Stimulated activated CD4-positive, alpha-beta T cell treated with anti-CD3 and anti-CD28 coated beads, Interleukin-4, amount 100 ng/mL, for 1 hour (primary cell): ENCODE measurements around the gene LPCAT3.

Experiments
- DNase-seq: peaks from one replicate; pipeline ENCODE4 v3.0.0-alpha.2; 2020

The LPCAT3 gene

DNA sequence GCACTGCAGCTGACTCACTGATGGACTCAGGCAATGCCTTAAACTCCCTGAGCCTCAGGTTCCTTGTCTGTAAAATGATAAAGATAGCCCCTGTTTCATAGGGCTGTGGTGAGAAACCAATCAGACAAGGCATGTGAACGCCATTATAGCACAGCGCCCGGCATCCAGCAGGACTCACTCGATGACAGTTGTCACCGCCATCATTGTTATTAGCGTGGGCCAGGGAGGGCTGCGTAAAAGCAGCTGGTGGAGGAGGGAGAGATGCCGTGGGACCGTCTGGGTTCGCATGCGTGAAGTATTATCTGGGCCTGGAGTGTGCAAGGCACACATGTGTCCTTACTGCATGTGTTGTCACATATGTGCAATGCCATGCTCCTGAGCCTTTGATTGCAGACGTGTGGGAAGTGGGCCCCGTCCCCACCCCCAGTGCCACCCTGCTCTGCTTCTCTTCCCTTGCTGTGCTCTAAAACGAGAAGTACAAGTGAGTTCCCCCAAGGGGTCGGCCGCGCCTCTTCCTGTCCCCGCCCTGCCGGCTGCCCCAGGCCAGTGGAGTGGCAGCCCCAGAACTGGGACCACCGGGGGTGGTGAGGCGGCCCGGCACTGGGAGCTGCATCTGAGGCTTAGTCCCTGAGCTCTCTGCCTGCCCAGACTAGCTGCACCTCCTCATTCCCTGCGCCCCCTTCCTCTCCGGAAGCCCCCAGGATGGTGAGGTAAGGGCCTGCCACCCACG is 67.3 kb downstream of the LPCAT3 start, which contains the start of gene PTPN6:
PTPN6 (plus strand) TSS at position 546 of the 730 bp plus-strand sequence; CDS start at position 703, 157 bp downstream.
- DNase-seq = peak; percentile 69

DNA sequence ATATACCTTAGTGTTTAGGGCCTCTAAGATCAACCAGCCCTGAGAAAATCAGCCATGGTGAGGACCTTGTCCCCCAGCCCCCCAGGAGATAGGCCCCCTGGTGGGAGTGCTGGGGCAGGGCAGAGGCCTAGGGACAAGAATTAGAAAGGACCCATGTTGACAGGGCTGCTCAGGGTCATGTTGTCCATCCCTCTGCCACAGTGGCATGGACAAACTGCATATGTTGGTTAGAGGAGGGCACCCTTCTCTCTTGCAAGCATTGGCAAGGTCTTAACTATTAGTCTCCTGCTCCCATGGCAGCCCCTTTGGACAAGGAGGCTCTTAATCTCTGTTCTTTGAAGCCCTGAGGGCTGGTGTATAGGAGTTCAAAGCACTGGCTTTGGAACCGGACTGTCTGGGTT is 67.9 kb downstream of the LPCAT3 start:
- DNase-seq = no peak

DNA sequence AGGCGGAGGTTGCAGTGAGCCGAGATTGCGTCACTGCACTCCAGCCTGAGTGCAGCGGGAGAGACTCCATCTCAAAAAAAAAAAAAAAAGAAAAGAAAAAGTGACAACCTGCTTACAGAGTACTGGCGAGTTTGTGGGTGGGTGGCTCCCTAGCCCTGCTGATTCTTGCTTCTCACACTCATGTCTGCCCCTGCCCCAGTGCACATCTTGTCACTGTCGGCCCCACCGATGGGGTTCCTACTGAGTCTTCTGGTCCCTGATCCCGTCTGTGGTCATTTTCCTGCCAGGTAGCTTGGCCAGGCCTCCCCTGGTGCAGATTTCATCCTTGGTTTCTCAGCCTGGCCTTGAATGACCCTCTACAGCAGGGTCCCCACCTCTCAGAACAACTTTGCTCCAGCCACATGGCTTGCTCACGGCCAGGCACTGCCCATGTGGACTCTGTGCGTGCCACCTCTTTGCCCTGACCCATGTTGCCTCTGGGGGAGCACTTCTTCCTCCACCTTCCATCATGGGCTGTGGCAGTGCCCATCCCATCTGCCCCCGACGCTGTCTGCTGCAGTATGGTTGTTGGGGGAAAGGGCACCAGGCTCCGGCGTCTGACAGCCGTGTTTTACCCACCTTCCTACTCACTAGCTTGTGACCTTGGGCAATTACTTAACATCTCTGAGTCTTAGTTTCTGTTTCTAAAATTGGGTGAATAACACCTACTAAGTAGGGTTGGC is 69.2 kb downstream of the LPCAT3 start:
- no peak for DNase-seq

DNA sequence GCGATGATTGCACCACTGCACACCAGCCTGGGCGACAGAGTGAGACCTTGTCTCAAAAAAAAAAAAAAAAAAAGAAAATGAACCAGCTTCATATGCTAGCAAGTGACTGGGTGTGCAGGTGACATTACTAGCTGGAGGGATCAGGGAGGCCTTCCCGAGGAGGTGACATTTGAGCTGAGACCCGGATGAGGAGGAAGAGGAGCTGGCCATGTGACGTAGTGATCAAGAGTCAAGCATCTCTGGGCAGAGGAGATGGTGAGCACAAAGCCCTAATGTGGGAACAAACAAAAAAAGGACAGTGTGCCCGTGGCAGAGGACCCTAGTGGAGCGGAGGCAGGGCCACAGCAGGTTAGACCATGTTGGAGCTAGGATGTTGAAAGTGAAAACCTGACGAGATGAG is 70.7 kb downstream of the LPCAT3 start:
- no peak for DNase-seq

DNA sequence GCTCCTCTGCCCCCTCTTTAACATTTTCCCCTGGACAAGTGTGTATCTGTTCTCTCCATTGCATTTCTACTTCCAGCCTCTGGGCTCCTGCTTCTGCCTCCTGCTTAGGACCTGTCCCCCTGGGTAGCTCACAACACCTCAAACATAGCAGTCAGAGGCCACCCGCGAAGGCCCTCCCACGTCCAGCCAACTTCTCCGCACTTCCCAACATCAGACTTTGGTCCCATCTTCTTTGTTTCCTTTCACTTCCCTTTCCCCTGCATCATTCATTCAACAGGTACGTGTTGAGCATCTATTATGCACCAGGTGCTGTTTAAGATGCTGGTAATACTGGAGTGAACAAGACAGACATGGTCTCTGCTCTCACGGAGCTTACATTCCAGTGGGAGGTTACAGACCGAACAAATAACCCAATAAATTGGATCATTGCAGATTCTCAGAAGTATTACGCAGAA is 71.3 kb downstream of the LPCAT3 start:
- no peak for DNase-seq

DNA sequence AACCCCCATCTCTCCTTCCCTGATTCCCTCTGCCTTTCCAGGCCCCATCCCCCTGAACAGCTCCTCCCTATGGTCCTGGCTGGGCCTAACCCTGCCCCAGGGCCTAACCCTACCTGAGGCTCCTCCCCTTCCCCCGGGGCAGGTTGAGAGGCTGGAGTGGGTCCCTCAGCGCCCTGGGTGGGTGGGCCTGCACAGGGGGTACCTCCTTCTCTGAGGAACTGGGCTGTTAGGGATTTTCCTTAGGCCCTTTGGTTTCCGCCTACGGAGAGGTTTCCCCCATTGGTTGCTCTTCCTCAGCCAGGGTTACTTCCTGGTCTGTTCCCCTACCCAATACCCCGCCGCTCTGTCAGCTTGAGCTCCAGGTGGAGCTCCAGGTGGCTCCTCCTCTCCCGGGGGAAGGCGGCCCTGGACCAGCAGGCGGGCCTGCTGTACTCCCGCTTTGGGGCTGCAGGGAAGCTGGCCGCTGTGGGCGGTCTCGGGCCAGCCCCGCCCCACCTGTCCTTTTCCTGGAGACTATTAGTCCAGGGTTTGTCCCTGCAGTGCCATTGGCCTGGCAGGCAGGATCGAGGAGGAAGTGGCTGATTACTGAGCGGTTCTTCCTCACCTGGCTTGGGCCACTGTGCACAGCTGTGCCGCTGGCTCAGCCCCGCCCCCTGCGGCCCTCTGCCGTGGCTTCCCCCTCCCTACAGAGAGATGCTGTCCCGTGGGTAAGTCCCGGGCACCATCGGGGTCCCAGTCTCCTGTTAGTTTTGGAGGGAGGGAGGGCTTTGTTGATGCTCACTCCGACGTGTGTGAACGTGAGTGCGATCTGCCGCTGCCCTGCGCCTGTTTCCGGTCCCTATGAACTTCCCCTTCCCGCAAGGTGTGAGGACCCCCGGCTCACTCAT is 72.0 kb downstream of the LPCAT3 start:
- DNase-seq = peak; percentile 53

DNA sequence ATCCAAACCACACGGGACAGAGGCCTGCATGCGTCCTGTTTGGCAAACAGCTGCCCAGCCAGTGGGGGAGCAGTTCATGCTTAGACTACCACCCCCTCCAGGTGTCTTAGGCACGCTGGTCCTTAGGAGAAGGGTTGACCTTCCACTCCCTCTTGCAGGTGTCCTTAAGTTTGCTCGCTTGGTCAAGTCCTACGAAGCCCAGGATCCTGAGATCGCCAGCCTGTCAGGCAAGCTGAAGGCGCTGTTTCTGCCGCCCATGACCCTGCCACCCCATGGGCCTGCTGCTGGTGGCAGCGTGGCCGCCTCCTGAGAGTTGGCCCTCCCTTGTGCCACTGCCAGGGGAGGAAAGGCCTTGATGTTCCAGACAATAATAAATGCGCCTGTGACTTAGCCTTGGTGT is 72.7 kb downstream of the LPCAT3 start:
- no peak for DNase-seq

DNA sequence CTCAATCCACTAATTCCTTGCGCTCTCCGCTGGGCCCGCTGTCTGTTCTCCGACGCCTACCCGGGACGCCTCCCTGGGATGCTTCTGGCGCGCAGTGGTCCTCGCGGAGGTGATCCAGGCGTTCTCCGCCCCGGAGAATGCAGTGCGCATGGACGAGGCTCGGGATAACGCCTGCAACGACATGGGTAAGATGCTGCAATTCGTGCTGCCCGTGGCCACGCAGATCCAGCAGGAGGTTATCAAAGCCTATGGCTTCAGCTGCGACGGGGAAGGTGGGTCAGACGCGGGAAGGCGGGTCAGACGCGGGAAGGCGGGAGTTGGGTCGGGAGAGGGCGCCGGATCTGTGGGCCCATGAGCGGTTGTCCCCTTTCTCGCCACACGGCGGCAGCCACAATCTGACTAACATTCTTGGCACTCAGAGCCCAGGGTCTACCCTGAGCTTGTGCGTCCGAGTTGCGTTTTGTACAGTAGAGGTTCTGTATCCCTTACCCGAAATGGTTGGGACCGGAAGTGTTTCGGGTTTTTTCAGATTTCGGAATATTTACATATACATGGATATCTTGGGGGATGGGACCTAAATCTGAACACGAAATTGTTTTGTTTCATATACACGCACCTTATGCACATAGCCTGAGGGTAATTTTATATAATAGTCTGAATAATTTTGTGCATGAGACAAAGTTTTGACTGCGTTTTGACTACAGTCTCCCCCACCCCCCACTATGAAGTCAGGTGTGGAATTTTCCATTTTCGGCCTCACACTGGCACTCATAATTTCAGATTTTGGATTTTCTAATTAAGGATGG is 73.7 kb downstream of the LPCAT3 start:
- DNase-seq = peak; percentile 85

DNA sequence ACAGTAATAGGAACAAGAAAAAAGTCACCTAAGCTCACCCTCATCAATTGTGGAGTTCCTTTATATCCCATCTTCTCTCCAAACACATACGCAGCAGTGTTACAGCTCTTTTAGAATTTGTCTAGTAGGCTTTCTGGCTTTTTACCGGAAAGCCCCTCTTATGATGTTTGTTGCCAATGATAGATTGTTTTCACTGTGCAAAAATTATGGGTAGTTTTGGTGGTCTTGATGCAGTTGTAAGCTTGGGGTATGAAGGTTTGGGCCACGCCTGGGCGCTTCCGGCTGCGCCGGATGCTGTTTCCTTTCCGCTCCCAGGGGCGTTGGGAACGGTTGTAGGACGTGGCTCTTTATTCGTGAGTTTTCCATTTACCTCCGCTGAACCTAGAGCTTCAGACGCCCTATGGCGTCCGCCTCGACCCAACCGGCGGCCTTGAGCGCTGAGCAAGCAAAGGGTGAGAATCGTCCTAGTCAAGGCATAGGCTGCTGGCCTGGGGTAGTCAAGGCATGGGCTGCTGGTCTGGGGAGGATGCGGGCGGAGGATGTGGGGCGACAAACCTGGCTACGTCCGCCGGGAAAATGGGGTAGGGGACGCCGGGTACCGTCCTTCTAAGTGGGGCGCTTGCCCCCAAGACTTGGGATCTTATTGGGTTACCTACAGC is 74.4 kb downstream of the LPCAT3 start, which contains the start of the genes C12orf57 and RNU7-1:
C12orf57 (plus strand) TSS at position 301 of the 659 bp plus-strand sequence; CDS start at position 401, 100 bp downstream.
RNU7-1 (plus strand) TSS at position 95 of the 659 bp plus-strand sequence.
- peak; percentile 72 for DNase-seq

DNA sequence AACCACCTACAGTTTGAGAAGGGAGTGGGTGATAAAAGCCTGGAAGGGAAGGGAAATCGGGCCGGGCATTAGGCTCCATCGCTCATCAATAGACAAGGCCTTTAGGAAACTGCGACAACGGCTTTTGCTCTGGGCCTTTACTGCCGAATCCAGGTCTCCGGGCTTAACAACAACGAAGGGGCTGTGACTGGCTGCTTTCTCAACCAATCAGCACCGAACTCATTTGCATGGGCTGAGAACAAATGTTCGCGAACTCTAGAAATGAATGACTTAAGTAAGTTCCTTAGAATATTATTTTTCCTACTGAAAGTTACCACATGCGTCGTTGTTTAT is 74.9 kb downstream of the LPCAT3 start:
- peak; percentile 70 for DNase-seq

DNA sequence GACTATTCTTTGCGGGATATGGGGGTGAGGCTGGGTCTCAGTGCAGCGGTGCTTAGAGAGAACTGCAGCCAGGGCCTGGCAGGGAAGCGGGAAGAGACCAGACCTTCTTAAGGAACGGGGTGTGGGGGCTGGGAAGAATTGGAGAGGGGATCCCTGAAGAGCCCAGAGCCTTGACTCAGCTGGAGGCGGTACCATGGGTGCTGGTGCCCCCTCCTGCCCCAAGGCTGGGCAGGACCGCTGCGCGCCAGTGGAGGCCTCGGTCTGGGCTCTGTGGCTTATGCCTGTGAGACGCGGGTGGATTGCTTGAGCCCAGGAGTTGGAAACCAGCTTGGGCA is 76.0 kb downstream of the LPCAT3 start:
- no peak for DNase-seq

DNA sequence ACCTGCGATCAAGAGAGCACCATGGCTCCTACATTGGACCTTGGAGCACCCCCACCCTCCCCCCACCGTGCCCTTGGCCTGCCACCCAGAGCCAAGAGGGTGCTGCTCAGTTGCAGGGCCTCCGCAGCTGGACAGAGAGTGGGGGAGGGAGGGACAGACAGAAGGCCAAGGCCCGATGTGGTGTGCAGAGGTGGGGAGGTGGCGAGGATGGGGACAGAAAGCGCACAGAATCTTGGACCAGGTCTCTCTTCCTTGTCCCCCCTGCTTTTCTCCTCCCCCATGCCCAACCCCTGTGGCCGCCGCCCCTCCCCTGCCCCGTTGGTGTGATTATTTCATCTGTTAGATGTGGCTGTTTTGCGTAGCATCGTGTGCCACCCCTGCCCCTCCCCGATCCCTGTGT is 76.5 kb downstream of the LPCAT3 start:
- DNase-seq = no peak

DNA sequence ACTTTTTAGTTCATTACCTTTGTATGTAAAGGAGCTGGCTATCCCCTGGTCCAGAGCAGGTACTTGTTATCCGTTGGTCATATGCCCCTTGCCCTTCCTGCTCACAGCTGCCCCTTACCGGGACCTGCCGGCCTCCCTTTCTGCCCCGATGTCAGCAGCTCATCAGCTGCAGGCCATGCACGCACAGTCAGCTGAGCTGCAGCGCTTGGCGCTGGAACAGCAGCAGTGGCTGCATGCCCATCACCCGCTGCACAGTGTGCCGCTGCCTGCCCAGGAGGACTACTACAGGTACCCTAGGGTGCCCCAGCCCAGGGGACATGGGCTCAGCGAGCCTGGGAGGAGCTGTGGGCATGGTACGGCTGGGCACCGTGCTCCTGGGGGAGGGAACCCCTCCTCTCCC is 77.0 kb downstream of the LPCAT3 start:
- no peak for DNase-seq

DNA sequence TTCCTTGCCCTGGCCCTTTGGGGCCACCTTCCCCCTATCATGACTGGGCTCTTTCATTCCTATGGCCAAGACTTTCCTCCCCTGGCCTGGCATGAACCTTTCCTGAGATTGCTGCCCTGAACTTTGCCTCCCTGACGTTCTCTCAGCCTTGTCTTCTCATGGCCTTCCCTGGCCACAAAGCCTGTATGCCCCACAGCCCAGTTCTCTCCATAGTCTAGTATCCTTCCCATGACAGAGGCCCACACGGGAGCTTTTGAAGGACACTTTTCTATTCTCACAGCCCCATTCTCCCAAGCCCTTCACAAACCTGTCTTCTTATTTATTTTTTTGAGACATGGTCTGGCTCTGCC is 79.1 kb downstream of the LPCAT3 start:
- no peak for DNase-seq

DNA sequence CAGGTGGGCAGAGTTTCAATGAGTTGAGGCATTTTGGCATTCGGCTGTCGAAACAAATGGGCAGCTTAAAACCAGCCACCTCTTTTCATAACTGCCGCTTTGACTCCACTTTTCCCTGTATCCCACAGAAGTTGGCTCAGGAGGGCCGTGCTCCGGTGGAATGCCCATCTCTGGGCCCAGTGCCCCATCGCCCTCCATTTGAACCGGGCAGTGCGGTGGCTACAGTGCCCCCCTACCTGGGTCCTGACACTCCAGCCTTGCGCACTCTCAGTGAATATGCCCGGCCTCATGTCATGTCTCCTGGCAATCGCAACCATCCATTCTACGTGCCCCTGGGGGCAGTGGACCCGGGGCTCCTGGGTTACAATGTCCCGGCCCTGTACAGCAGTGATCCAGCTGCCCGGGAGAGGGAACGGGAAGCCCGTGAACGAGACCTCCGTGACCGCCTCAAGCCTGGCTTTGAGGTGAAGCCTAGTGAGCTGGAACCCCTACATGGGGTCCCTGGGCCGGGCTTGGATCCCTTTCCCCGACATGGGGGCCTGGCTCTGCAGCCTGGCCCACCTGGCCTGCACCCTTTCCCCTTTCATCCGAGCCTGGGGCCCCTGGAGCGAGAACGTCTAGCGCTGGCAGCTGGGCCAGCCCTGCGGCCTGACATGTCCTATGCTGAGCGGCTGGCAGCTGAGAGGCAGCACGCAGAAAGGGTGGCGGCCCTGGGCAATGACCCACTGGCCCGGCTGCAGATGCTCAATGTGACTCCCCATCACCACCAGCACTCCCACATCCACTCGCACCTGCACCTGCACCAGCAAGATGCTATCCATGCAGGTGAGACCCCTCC is 79.7 kb downstream of the LPCAT3 start:
- no peak for DNase-seq

DNA sequence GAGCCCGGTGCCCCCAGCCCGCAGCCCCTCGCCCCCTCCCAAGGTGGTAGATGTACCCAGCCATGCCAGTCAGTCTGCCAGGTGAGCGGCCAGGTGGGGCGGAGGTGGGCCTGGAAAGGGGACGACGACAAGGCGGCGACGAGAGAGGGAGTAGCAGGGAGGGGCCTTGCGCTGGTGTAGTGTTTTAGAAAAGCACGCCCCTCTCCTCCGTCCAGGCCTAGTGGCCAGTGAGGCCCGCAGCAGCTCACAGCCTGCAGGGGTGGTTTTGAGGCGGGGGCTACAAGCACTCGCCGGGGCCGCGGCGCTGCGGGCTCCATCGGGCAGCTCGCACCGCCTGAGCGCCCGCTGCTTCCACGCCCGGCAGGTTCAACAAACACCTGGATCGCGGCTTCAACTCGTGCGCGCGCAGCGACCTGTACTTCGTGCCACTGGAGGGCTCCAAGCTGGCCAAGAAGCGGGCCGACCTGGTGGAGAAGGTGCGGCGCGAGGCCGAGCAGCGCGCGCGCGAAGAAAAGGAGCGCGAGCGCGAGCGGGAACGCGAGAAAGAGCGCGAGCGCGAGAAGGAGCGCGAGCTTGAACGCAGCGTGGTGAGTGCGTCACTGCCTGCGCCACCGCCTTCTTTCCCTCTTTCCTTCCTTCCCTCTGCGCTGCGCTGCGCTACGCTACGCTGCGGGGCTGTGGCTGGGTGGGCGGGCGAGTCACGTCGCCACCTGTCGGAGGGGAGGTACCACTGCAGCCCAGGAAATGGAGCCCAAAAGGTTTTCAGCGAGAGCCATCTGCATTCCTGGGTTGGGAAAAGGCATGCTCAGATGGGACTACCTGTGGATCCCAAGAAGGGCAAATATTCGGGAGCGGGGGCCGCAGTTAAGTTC is 80.6 kb downstream of the LPCAT3 start:
- DNase-seq = peak; percentile 89

DNA sequence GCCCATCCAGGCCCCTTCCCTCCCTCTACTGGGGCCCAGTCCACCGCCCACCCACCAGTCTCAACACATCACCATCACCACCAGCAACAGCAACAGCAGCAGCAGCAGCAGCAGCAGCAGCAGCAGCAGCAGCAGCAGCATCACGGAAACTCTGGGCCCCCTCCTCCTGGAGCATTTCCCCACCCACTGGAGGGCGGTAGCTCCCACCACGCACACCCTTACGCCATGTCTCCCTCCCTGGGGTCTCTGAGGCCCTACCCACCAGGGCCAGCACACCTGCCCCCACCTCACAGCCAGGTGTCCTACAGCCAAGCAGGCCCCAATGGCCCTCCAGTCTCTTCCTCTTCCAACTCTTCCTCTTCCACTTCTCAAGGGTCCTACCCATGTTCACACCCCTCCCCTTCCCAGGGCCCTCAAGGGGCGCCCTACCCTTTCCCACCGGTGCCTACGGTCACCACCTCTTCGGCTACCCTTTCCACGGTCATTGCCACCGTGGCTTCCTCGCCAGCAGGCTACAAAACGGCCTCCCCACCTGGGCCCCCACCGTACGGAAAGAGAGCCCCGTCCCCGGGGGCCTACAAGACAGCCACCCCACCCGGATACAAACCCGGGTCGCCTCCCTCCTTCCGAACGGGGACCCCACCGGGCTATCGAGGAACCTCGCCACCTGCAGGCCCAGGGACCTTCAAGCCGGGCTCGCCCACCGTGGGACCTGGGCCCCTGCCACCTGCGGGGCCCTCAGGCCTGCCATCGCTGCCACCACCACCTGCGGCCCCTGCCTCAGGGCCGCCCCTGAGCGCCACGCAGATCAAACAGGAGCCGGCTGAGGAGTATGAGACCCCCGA is 81.4 kb downstream of the LPCAT3 start:
- DNase-seq = peak; percentile 68

DNA sequence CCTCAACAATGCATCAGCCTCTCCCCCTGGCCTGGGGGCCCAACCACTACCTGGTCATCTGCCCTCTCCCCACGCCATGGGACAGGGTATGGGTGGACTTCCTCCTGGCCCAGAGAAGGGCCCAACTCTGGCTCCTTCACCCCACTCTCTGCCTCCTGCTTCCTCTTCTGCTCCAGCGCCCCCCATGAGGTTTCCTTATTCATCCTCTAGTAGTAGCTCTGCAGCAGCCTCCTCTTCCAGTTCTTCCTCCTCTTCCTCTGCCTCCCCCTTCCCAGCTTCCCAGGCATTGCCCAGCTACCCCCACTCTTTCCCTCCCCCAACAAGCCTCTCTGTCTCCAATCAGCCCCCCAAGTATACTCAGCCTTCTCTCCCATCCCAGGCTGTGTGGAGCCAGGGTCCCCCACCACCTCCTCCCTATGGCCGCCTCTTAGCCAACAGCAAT is 82.1 kb downstream of the LPCAT3 start:
- DNase-seq = no peak
